Mesenchymal stem cell (in vitro differentiated cells and primary cell): Measurements from ENCODE around the gene KIF1B.
"Not testable (repeated sequence)": the region's sequence is repeated elsewhere in the genome, so short reads cannot be mapped to it uniquely, and the experiment has no call there.

Source experiments
- DNase-seq: peaks from one replicate; pipeline ENCODE4 v3.0.0-alpha.2; 2013
- H2AFZ ChIP-seq: one replicate; pipeline ENCODE4 v1.6.1; 2013; ENCODE audit warnings: low read depth, mild to moderate bottlenecking, control low read depth, inconsistent platforms, low read length, moderate library complexity
- H2AK5ac ChIP-seq: 2 replicates; pipeline ENCODE4 v1.6.1; 2013; ENCODE audit warnings: low read length, moderate library complexity, mild to moderate bottlenecking, inconsistent platforms; ENCODE audit not compliant: severe bottlenecking
- H2BK120ac ChIP-seq: one replicate; pipeline ENCODE4 v1.6.1; 2013; ENCODE audit warnings: low read depth, mild to moderate bottlenecking, inconsistent platforms, low read length, moderate library complexity
- H2BK12ac ChIP-seq, 2 experiments: one replicate each; pipeline ENCODE4 v1.6.1; 2013; ENCODE audit warnings: inconsistent platforms in 2 of 2, low read length in 2 of 2, mild to moderate bottlenecking in 2 of 2, moderate library complexity in 2 of 2, control low read depth in 1 of 2
- H2BK15ac ChIP-seq: one replicate; pipeline ENCODE4 v1.6.1; 2013; ENCODE audit warnings: mild to moderate bottlenecking, low read depth, inconsistent platforms; ENCODE audit not compliant: poor library complexity, severe bottlenecking
- H2BK5ac ChIP-seq: 2 replicates; pipeline ENCODE4 v1.6.1; 2013; ENCODE audit warnings: low read depth, mild to moderate bottlenecking, low read length, control low read depth, inconsistent platforms; ENCODE audit not compliant: poor library complexity, severe bottlenecking
- H3K14ac ChIP-seq, 2 experiments: one replicate each; pipeline ENCODE4 v1.6.1; 2013; ENCODE audit warnings: inconsistent platforms in 2 of 2, low read length in 2 of 2, control low read depth in 1 of 2, mild to moderate bottlenecking in 1 of 2, moderate library complexity in 1 of 2
- H3K18ac ChIP-seq, 2 experiments: one replicate each; pipeline ENCODE4 v1.6.1; 2013; ENCODE audit warnings: inconsistent platforms in 2 of 2, low read length in 2 of 2, control low read depth in 1 of 2, low read depth in 1 of 2, mild to moderate bottlenecking in 1 of 2
- H3K23ac ChIP-seq, 2 experiments: one replicate each; pipeline ENCODE4 v1.6.1; 2013; ENCODE audit warnings: inconsistent platforms in 2 of 2, low read length in 2 of 2, mild to moderate bottlenecking in 2 of 2, moderate library complexity in 2 of 2, control low read depth in 1 of 2
- H3K27ac ChIP-seq: 2 replicates; pipeline ENCODE4 v1.5.1; 2013; ENCODE audit warnings: mild to moderate bottlenecking, moderate library complexity, low read length, control low read depth, inconsistent platforms; ENCODE audit not compliant: poor library complexity, severe bottlenecking
- H3K27me3 ChIP-seq, 2 experiments: 2 replicates each; pipeline versions ENCODE4 v1.6.1 to v1.7.0; 2013; ENCODE audit warnings: low read length in 2 of 2, mild to moderate bottlenecking in 2 of 2, moderate library complexity in 2 of 2, control low read depth in 1 of 2, inconsistent platforms in 1 of 2; ENCODE audit not compliant: control insufficient read depth in 1 of 2, insufficient read depth in 1 of 2
- H3K36me3 ChIP-seq, 2 experiments: 2 replicates each; pipeline versions ENCODE4 v1.6.1 to v1.7.0; 2013; ENCODE audit warnings: low read length in 2 of 2, control low read depth in 1 of 2, inconsistent platforms in 1 of 2, low read depth in 1 of 2, mild to moderate bottlenecking in 1 of 2; ENCODE audit not compliant: insufficient read depth in 2 of 2, control insufficient read depth in 1 of 2
- H3K4ac ChIP-seq, 2 experiments: one replicate each; pipeline ENCODE4 v1.6.1; 2013; ENCODE audit warnings: inconsistent platforms in 2 of 2, low read length in 2 of 2, mild to moderate bottlenecking in 2 of 2, moderate library complexity in 2 of 2, control low read depth in 1 of 2, low read depth in 1 of 2
- H3K4me1 ChIP-seq: 2 replicates; pipeline ENCODE4 v1.6.1; 2013; ENCODE audit warnings: low read depth, low read length, control low read depth; ENCODE audit not compliant: control insufficient read depth, insufficient read depth
- H3K4me2 ChIP-seq: 2 replicates; pipeline ENCODE4 v1.6.1; 2013; ENCODE audit warnings: low read length, mild to moderate bottlenecking, inconsistent platforms; ENCODE audit not compliant: poor library complexity, severe bottlenecking
- H3K4me3 ChIP-seq, 2 experiments: 2 replicates each; pipeline versions ENCODE4 v1.5.1 to v1.7.0; 2013; ENCODE audit warnings: low read length in 2 of 2, mild to moderate bottlenecking in 2 of 2, control low read depth in 1 of 2, low read depth in 1 of 2; ENCODE audit not compliant: insufficient read depth in 1 of 2
- H3K79me1 ChIP-seq: replicated peaks from 2 replicates; pipeline ENCODE4 v1.6.1; 2013; ENCODE audit warnings: mild to moderate bottlenecking, control low read depth, low read length, inconsistent platforms; ENCODE audit not compliant: poor library complexity, severe bottlenecking
- H3K9ac ChIP-seq: 2 replicates; pipeline ENCODE4 v1.7.0; 2013; ENCODE audit warnings: mild to moderate bottlenecking, low read length, moderate library complexity
- H3K9me3 ChIP-seq: 2 replicates; pipeline ENCODE4 v1.7.0; 2013; ENCODE audit warnings: mild to moderate bottlenecking, low read length; ENCODE audit not compliant: control insufficient read depth
- H4K8ac ChIP-seq: one replicate; pipeline ENCODE4 v1.6.1; 2013; ENCODE audit warnings: inconsistent platforms, mild to moderate bottlenecking, low read length, moderate library complexity
- H4K91ac ChIP-seq: one replicate; pipeline ENCODE4 v1.6.1; 2013; ENCODE audit warnings: mild to moderate bottlenecking, low read length, inconsistent platforms
- WGBS: methylation state at CpG from one replicate; pipeline ENCODE4 v1.1.7; 2013; ENCODE audit warnings: mixed read lengths; 5-methylcytosine and 5-hydroxymethylcytosine counted together

The KIF1B gene

GRCh38 chr1:10259547-10259946 lies 49.2 kb downstream of the KIF1B start:
- 94% methylated on average over 9 of the region's 9 CpGs for WGBS
- H2AK5ac ChIP-seq, H3K4me2 ChIP-seq, H2BK5ac ChIP-seq, H3K4ac ChIP-seq, H2BK15ac ChIP-seq, DNase-seq, H2BK120ac ChIP-seq, H3K4me3 ChIP-seq, H3K18ac ChIP-seq, H2BK12ac ChIP-seq, H2AFZ ChIP-seq, H3K9me3 ChIP-seq, H4K8ac ChIP-seq, H3K4me1 ChIP-seq, H4K91ac ChIP-seq, H3K23ac ChIP-seq, H3K9ac ChIP-seq, H3K27me3 ChIP-seq, H3K27ac ChIP-seq, H3K14ac ChIP-seq: not testable (repeated sequence)
- H3K79me1 ChIP-seq = peaks cover 22% of the 10 kb centered on the region
- H3K36me3 ChIP-seq = peaks cover 17 to 64% of the 10 kb centered on the region in 2 experiments

DNA sequence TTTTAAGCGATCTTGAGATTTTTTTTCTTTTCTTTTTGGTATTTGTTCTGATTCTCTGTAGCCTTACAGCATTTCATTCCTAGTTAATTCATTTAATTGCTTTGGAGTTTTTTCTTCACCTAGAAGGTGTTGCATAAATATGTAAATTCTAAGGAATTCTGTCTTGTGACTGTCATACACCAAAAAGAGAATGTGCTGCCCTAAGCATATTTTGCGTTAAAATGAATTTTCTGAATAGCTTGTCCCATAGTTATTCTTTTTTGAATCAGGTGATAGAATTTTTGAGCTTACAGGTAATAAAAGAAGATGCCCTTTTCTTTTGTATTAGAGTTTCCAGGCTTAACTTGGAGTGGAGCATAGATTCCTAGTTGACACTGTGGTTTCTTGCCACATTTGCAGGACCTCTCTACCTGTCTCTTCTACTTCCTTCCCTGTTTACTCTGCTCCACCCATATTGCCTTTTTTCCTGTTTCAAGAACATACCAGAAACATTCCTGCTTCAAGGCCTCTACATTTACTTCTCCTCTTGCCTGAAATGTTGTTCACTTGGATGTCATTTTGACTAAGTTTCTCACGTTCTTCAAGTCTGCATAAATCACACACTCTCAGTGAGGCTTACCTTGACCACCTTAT lies 53.2 kb downstream of the KIF1B start:
- no peak overlapping the region for H3K18ac ChIP-seq
- 92% methylated on average over 2 of the region's 3 CpGs for WGBS

DNA sequence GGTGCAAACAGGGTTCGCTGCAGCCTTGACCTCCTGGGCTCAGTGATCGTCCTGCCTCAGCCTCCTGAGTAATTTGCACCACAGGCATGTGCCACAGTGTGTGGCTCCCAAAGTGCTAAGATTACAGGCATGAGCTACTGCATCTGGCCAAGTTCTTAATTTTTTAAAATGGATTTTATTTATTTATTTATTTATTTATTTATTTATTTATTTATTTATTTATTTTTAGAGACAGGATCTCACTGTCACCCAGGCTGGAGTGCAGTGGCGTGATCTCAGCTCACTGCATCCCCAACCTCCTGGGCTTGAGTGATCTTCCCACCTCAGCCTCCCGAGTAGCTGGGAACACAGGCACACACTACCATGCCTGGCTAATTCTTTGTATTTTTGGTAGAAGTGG lies 54.7 kb downstream of the KIF1B start:
- H3K23ac ChIP-seq = no peak overlapping the region
- no peak overlapping the region for H3K18ac ChIP-seq
- no peak overlapping the region for H2AFZ ChIP-seq
- 100% methylated on average over 3 of the region's 4 CpGs for WGBS
- H2BK15ac ChIP-seq = no peak overlapping the region
- H3K4me1 ChIP-seq = peaks cover 1% of the 10 kb centered on the region
- no peak for DNase-seq
- no peak overlapping the region for H3K4me2 ChIP-seq
- no peak overlapping the region for H3K4ac ChIP-seq
- no peak overlapping the region for H4K91ac ChIP-seq
- no peak overlapping the region for H3K9ac ChIP-seq
- H2AK5ac ChIP-seq = no peak overlapping the region
- no peak overlapping the region for H3K27ac ChIP-seq
- H3K9me3 ChIP-seq = no peaks in the 10 kb centered on the region
- H3K27me3 ChIP-seq = no peaks in the 10 kb centered on the region
- no peak overlapping the region for H2BK120ac ChIP-seq
- peaks cover 25 to 71% of the 10 kb centered on the region in 2 experiments for H3K36me3 ChIP-seq
- H3K4me3 ChIP-seq = no peak overlapping the region
- no peak overlapping the region for H4K8ac ChIP-seq
- no peak overlapping the region for H2BK5ac ChIP-seq
- no peak overlapping the region for H2BK12ac ChIP-seq
- H3K14ac ChIP-seq = no peak overlapping the region
- peaks cover 8% of the 10 kb centered on the region for H3K79me1 ChIP-seq

More for the DNA sequence above, 53.2 kb downstream of the KIF1B start:
- peaks cover 1% of the 10 kb centered on the region for H3K4me1 ChIP-seq
- no peaks in the 10 kb centered on the region for H3K9me3 ChIP-seq
- H3K27ac ChIP-seq = no peak overlapping the region
- no peak overlapping the region for H2BK12ac ChIP-seq
- H3K4me3 ChIP-seq = no peak overlapping the region
- no peak overlapping the region for H2BK5ac ChIP-seq
- H3K23ac ChIP-seq = no peak overlapping the region
- no peak overlapping the region for H2AFZ ChIP-seq
- no peak overlapping the region for H3K4ac ChIP-seq
- no peak overlapping the region for H4K8ac ChIP-seq
- no peak overlapping the region for H4K91ac ChIP-seq
- no peak overlapping the region for H3K9ac ChIP-seq
- peaks cover 11% of the 10 kb centered on the region for H3K79me1 ChIP-seq
- H2BK120ac ChIP-seq = no peak overlapping the region
- no peak overlapping the region for H2AK5ac ChIP-seq
- H3K27me3 ChIP-seq = no peaks in the 10 kb centered on the region
- H3K14ac ChIP-seq = no peak overlapping the region
- H2BK15ac ChIP-seq = no peak overlapping the region
- no peak for DNase-seq
- peaks cover 19 to 71% of the 10 kb centered on the region in 2 experiments for H3K36me3 ChIP-seq
- H3K4me2 ChIP-seq = no peak overlapping the region

GRCh38 chr1:10265900-10266299 lies 55.5 kb downstream of the KIF1B start:
- no peak overlapping the region for H2AK5ac ChIP-seq
- H3K4me2 ChIP-seq = no peak overlapping the region
- no peak overlapping the region for H2BK12ac ChIP-seq
- no peak overlapping the region for H3K9ac ChIP-seq
- 100% methylated on average over 3 of the region's 3 CpGs for WGBS
- H3K4ac ChIP-seq = no peak overlapping the region
- H2AFZ ChIP-seq = no peak overlapping the region
- no peak overlapping the region for H2BK15ac ChIP-seq
- H3K9me3 ChIP-seq = no peaks in the 10 kb centered on the region
- peaks cover 1% of the 10 kb centered on the region for H3K4me1 ChIP-seq
- no peak for DNase-seq
- H3K36me3 ChIP-seq = peaks cover 22 to 73% of the 10 kb centered on the region in 2 experiments
- no peak overlapping the region for H3K23ac ChIP-seq
- H3K79me1 ChIP-seq = peaks cover 8% of the 10 kb centered on the region
- no peak overlapping the region for H3K14ac ChIP-seq
- H4K91ac ChIP-seq = no peak overlapping the region
- H2BK5ac ChIP-seq = no peak overlapping the region
- no peak overlapping the region for H3K18ac ChIP-seq
- no peak overlapping the region for H2BK120ac ChIP-seq
- H4K8ac ChIP-seq = no peak overlapping the region
- no peak overlapping the region for H3K4me3 ChIP-seq
- no peak overlapping the region for H3K27ac ChIP-seq
- H3K27me3 ChIP-seq = no peaks in the 10 kb centered on the region
